ENCODE results near the gene RNF214. TPM values are rescaled to one million over a fixed set of nuclear protein-coding genes. Genes with fewer than 3 reads are reported as not detected.

RNF214 gene
- total and polyA plus RNA-seq, 2 of the 13 experiments (the other 11 are each of a cell fraction or from before 2014, with no cell fraction given): 10.7 to 12.6 TPM

DNA sequence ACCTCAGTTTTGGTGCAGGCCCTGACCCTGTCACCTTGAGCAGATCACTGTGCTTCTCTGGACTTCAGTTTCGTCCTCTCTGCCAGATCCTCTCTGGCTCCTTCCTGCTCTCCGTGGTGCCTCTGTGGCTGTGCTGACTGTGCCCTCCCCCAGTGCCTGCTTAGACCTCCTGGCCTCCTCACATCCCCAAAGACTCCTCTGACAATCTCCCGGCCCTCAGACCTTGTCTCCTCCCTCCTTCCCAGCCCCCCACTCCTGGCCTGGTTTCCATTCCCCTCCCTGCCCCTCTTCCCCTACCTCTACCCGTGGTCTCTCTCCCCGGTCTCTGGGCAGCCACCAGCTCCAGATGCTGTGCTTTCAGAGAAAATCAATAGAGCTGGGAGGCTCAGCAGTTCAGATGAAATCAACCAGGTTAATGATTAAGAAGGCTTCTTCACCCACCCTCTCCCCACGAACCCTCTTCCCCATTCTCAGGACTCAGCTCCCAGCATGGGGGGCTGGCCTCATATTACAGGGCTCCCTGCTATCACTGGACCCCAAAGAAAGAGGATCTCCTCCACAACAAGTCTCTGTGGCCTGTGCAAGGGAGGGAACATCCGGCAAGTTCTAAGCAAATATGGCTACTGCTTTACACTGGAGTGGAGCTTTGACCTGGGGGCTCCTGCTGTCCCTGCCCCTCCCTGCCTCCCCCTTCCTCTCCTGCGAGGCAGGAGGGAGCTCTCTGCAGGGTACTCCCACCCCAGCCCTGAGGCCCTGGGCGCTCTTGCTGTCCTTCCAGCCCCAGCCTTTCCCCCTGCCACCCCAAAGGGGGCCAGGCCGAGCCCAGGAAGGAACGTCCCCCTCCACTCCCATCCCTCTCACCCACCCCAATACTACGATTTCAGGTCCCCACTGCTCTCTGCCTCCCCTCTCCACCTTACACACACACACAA lies 67.1 kb downstream of the RNF214 start (continued):
- TF ChIP-seq, protein P1, sequence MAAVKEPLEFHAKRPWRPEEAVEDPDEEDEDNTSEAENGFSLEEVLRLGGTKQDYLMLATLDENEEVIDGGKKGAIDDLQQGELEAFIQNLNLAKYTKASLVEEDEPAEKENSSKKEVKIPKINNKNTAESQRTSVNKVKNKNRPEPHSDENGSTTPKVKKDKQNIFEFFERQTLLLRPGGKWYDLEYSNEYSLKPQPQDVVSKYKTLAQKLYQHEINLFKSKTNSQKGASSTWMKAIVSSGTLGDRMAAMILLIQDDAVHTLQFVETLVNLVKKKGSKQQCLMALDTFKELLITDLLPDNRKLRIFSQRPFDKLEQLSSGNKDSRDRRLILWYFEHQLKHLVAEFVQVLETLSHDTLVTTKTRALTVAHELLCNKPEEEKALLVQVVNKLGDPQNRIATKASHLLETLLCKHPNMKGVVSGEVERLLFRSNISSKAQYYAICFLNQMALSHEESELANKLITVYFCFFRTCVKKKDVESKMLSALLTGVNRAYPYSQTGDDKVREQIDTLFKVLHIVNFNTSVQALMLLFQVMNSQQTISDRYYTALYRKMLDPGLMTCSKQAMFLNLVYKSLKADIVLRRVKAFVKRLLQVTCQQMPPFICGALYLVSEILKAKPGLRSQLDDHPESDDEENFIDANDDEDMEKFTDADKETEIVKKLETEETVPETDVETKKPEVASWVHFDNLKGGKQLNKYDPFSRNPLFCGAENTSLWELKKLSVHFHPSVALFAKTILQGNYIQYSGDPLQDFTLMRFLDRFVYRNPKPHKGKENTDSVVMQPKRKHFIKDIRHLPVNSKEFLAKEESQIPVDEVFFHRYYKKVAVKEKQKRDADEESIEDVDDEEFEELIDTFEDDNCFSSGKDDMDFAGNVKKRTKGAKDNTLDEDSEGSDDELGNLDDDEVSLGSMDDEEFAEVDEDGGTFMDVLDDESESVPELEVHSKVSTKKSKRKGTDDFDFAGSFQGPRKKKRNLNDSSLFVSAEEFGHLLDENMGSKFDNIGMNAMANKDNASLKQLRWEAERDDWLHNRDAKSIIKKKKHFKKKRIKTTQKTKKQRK (IDR thresholded peaks at IDR 0.05; ENCODE audit: low read length): no peak
- TF ChIP-seq ZNF282 (IDR thresholded peaks at IDR 0.05; ENCODE audit: partially characterized antibody): no peak
- TF ChIP-seq, protein P2, sequence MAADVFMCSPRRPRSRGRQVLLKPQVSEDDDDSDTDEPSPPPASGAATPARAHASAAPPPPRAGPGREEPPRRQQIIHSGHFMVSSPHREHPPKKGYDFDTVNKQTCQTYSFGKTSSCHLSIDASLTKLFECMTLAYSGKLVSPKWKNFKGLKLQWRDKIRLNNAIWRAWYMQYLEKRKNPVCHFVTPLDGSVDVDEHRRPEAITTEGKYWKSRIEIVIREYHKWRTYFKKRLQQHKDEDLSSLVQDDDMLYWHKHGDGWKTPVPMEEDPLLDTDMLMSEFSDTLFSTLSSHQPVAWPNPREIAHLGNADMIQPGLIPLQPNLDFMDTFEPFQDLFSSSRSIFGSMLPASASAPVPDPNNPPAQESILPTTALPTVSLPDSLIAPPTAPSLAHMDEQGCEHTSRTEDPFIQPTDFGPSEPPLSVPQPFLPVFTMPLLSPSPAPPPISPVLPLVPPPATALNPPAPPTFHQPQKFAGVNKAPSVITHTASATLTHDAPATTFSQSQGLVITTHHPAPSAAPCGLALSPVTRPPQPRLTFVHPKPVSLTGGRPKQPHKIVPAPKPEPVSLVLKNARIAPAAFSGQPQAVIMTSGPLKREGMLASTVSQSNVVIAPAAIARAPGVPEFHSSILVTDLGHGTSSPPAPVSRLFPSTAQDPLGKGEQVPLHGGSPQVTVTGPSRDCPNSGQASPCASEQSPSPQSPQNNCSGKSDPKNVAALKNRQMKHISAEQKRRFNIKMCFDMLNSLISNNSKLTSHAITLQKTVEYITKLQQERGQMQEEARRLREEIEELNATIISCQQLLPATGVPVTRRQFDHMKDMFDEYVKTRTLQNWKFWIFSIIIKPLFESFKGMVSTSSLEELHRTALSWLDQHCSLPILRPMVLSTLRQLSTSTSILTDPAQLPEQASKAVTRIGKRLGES (CRISPR knock-in tag; IDR thresholded peaks at IDR 0.05; ENCODE audit: borderline replicate concordance): no peak
- no peak for TF ChIP-seq AGO1 (IDR thresholded peaks at IDR 0.05; ENCODE audit: low read depth, low read length, poor library complexity, severe bottlenecking)
- peak; percentile 14; the same call in 1 of the 2 replicates for TF ChIP-seq SP5 (CRISPR knock-in tag; IDR thresholded peaks at IDR 0.05; ENCODE audit: borderline replicate concordance, low read depth)
- TF ChIP-seq, protein P3, sequence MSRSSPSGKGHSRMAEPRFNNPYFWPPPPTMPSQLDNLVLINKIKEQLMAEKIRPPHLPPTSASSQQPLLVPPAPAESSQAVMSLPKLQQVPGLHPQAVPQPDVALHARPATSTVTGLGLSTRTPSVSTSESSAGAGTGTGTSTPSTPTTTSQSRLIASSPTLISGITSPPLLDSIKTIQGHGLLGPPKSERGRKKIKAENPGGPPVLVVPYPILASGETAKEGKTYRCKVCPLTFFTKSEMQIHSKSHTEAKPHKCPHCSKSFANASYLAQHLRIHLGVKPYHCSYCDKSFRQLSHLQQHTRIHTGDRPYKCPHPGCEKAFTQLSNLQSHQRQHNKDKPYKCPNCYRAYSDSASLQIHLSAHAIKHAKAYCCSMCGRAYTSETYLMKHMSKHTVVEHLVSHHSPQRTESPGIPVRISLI (CRISPR knock-in tag; IDR thresholded peaks at IDR 0.05; ENCODE audit: borderline replicate concordance): no peak
- TF ChIP-seq SMAD9 (CRISPR knock-in tag; IDR thresholded peaks at IDR 0.05): no peak
- no peak for TF ChIP-seq PLRG1 (conservative IDR thresholded peaks at IDR 0.05)
- peak; percentile 85 for TF ChIP-seq MTA1 (CRISPR knock-in tag; IDR thresholded peaks at IDR 0.05; ENCODE audit: borderline replicate concordance)
- TF ChIP-seq ZNF3 (CRISPR knock-in tag; IDR thresholded peaks at IDR 0.05): no peak
- TF ChIP-seq ZNF616 (CRISPR knock-in tag; IDR thresholded peaks at IDR 0.05; ENCODE audit: low read depth): no peak
- TF ChIP-seq ZNF260 (CRISPR knock-in tag; IDR thresholded peaks at IDR 0.05; ENCODE audit: borderline replicate concordance, low read depth): no peak
- TF ChIP-seq CBX5 (CRISPR knock-in tag; IDR thresholded peaks at IDR 0.05; ENCODE audit: borderline replicate concordance): no peak
- TF ChIP-seq, protein P4, sequence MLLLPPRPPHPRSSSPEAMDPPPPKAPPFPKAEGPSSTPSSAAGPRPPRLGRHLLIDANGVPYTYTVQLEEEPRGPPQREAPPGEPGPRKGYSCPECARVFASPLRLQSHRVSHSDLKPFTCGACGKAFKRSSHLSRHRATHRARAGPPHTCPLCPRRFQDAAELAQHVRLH (CRISPR knock-in tag; IDR thresholded peaks at IDR 0.05; ENCODE audit: borderline replicate concordance, low read depth): peak; percentile 10; the same call in 1 of the 2 replicates
- peak; percentile 85 for TF ChIP-seq ASH2L (IDR thresholded peaks at IDR 0.05; ENCODE audit: insufficient read length, low read depth, low read length)
- TF ChIP-seq ZNF124 (CRISPR knock-in tag; IDR thresholded peaks at IDR 0.05): no peak
- TF ChIP-seq ZNF7 (CRISPR knock-in tag; IDR thresholded peaks at IDR 0.05): no peak
- no peak for TF ChIP-seq KLF11 (CRISPR knock-in tag; IDR thresholded peaks at IDR 0.05)
- TF ChIP-seq ZNF317 (CRISPR knock-in tag; IDR thresholded peaks at IDR 0.05): peak; percentile 42
- no peak for TF ChIP-seq REXO4 (CRISPR knock-in tag; IDR thresholded peaks at IDR 0.05; ENCODE audit: borderline replicate concordance)
- no peak for TF ChIP-seq SNRNP70 (IDR thresholded peaks at IDR 0.05; ENCODE audit: low read depth, low read length)

Data from HepG2 (cell line).